Uterus (tissue), 2 donors: Measurements from ENCODE around the gene NFATC4.

ENCODE experiments used
- CTCF ChIP-seq, 4 experiments: fragments of 200-600 bp in 2 of 4; fragments of 450-650 bp in 2 of 4; sonication (generic) in 2 of 4; IDR thresholded peaks; one replicate each; pipeline ENCODE4 v1.5.1; 2016 to 2019; ENCODE audit warnings: antibody characterized with exemption in 4 of 4, mild to moderate bottlenecking in 2 of 4, moderate library complexity in 1 of 4
- POLR2A ChIP-seq, 2 donors: fragments of 450-650 bp; IDR thresholded peaks; one replicate each; pipeline ENCODE4 v1.6.1; 2016; ENCODE audit warnings: antibody characterized with exemption in 2 of 2, mild to moderate bottlenecking in 1 of 2, moderate library complexity in 1 of 2

DNA sequence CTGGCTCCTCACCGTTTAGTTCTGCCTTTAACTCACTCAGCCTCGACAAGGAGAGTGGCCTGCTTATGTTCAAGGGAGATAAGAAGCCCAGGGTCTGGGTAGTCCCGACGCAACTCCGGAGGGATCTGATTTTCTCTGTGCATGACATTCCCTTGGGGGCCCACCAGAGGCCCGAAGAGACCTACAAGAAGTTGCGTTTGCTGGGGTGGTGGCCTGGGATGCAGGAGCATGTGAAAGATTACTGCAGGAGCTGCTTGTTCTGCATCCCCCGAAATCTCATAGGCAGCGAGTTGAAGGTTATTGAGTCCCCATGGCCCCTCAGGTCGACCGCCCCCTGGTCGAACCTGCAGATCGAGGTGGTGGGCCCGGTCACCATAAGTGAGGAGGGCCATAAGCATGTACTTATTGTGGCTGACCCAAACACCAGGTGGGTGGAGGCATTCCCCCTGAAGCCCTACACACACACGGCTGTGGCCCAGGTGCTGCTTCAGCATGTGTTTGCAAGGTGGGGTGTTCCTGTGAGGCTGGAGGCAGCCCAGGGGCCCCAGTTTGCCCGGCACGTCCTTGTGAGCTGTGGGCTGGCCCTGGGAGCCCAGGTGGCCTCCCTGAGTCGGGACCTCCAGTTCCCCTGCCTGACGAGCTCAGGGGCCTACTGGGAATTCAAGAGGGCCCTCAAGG, 48.4 kb downstream of the NFATC4 start:
- TF ChIP-seq CTCF (IDR thresholded peaks at IDR 0.05), result no peak
- no peak for TF ChIP-seq POLR2A (IDR thresholded peaks at IDR 0.05)
